ENCODE measurements around the gene SLC25A41. TPM values are rescaled to one million over a fixed set of nuclear protein-coding genes. Genes with fewer than 3 reads are reported as not detected.

SLC25A41 gene
- total RNA-seq, 1 donor from 2014 or later, result not detected

DNA sequence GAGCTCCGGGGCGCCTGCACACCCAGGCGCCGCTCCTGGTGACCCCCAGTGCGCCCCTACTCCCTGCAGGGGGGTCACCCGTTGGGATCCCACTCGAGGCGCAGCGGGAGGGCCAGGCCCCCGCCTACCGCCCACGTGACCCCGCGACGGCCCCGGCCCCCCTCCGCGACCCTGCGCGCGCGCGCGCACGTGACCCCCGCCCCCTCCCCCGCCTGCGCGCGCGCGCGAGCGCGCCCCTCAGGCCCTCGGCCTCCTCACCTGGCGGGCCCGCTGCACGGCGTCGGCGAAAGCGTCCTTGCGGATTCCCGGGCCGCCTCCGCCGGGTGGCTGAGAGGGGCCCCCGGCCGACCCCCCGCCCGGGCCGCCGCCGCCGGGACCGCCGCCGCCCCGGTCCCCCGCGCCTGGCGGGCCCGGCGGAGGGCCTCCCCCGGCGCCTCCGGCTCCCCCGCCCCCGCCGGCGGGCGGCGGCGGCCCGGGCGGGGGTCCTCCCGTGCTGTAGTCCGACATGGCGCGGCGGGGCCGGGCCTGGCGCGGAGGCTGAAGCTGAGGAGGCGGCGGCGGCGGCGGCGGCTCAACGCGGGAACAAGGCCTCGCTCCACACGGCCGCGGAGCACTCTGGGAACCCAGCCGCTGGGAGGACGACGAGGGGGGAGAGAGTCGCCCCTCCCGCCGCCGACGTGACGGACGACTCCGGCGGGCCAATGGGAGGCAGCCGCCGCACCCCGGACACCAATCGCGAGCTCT is 9.2 kb downstream of the SLC25A41 start, which contains the start of gene KHSRP:
TSS of gene KHSRP (minus strand) at position 617 of the 744 bp plus-strand sequence. CDS start at position 507, 110 bp downstream.
- Histone ChIP-seq H3K27ac (peak within 1 kb of the TSS; percentile 83 to 87), H3K4me1 (peaks cover 13 to 21% of the 10 kb centered on the region in 2 donors), H3K27me3 (no peaks in the 10 kb centered on the region), H3K36me3 (peaks cover 19 to 21% of the 10 kb centered on the region in 2 donors), H3K4me3 (peak within 1 kb of the TSS; percentile 89 to 95), H3K9me3 (no peaks in the 10 kb centered on the region)
- DNase-seq (ENCODE audit: low spot score in 2 of 2), result no peak
- TF ChIP-seq, protein P1, sequence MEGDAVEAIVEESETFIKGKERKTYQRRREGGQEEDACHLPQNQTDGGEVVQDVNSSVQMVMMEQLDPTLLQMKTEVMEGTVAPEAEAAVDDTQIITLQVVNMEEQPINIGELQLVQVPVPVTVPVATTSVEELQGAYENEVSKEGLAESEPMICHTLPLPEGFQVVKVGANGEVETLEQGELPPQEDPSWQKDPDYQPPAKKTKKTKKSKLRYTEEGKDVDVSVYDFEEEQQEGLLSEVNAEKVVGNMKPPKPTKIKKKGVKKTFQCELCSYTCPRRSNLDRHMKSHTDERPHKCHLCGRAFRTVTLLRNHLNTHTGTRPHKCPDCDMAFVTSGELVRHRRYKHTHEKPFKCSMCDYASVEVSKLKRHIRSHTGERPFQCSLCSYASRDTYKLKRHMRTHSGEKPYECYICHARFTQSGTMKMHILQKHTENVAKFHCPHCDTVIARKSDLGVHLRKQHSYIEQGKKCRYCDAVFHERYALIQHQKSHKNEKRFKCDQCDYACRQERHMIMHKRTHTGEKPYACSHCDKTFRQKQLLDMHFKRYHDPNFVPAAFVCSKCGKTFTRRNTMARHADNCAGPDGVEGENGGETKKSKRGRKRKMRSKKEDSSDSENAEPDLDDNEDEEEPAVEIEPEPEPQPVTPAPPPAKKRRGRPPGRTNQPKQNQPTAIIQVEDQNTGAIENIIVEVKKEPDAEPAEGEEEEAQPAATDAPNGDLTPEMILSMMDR (IDR thresholded peaks at IDR 0.05), result no peak
- intact Hi-C loops (cut with DNase I), result loop anchor here (1.0 to 10.0 kb wide), 4 partner anchors 31 to 520 kb away; partner anchors contain the start of genes GPR108, GTF2F1, NDUFA11 and TRIP10

DNA sequence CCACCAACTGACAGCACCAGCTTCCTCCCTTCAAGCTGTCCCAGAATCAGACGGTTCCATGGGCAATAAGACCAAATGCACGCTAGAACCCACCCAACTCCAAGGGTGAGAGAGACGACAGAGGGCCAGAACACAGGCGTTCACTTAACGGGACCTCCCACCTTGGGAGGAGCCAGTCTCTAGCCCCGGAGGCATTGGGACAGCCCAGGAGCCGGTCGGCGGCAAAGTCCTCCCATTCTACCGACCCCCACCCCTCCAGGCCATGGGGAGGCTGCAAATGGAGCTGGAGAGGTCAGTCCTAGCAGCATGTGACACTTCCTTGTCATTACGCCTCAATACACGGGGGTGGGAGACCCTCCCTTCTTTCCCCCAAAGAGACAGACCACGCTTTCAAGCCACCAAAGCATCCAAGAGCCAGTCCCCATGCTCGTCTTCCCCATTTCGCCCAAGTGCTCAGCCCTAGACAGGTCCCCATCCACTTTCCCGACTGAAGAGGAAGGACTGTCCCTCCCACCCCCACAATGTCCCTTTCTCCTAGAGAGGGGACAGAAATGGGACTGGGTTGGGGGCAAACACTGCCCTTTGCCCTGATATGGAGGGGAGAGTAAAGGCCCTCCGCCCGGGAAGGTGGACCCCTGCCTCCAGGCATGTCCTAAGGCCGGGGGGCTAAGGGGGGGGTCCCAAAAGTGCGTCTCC is 9.9 kb downstream of the SLC25A41 start:
- DNase-seq (ENCODE audit: low spot score in 2 of 2), result peak in 1 of 2 donors; percentile 69
- peak overlapping the region; percentile 89 to 95 for H3K4me3 ChIP-seq
- peak overlapping the region; percentile 32 to 69 for H3K27ac ChIP-seq
- no peaks in the 10 kb centered on the region for H3K9me3 ChIP-seq
- H3K27me3 ChIP-seq, result no peaks in the 10 kb centered on the region
- H3K4me1 ChIP-seq, result peaks cover 13 to 21% of the 10 kb centered on the region in 2 donors
- TF ChIP-seq, protein P1 (IDR thresholded peaks at IDR 0.05), result no peak
- intact Hi-C loops (cut with DNase I), result loop anchor here (1.0 to 10.0 kb wide), 4 partner anchors 30 to 519 kb away; partner anchors contain the start of genes GPR108, GTF2F1, NDUFA11 and TRIP10
- peaks cover 26 to 28% of the 10 kb centered on the region in 2 donors for H3K36me3 ChIP-seq

DNA sequence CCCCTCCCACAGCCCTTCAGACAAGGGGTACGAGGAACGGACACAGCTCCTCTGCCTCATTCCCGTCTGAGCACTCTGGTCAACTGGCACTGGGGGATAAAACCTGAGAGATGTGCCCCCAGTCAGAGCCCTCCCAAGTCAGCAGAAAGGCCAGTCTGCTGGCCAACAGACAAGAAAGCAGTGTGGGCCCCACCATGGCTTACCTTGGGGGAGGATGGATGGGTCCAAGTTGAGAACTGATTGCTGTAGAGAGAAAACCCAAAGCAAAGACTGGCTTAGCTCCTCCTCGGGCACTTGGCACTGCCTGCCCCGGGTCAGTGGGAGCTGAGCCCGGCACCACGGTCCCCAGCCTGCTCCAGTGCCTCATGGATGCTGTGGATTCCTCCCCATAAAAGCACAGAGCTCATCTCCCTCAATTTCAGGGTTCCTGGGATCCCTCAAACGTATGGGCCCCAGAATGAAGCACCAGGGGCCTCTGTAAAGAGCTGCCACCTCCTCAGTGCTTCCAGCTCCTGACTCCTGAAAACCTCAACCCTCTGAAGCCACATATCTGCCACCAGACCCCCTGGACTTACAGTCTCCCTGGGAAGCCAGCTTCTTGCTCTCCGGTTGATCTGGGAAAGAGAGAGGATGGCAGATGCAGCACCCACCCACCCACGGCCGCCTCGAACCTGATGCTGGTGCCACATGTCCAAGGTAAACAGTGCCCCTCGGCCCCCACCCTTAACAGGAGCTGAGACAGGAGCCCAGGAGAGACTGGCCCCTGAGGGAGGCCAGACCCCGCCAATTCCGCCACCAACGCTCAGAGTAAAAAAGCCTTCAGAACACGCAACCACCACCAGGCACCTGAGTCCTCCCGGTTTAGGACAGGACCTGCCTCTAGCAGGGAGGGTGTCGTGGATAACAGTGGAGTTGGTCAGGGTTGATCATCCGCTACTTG is 12.2 kb downstream of the SLC25A41 start:
- Histone ChIP-seq H3K36me3 (peaks cover 49 to 51% of the 10 kb centered on the region in 2 donors), H3K4me3 (no peak overlapping the region)

DNA sequence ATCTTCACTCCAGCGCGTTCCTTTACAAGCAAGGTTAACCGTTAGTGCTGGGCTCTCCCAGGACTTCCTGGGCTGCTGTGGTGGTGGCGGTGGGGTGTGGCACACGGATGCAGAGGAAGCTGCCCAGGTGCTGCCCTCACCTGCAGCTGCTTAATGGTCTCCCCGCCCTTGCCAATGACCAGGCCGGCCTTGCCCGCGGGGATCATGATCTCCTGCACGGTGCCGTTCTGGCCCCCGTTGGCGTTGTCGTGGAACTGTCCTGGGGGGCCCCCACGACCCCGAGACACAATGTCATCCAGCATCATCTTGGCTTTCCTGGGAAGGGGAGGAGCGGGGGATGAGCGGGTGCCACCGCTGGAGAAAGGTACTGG is 15.0 kb downstream of the SLC25A41 start:
- H3K36me3 ChIP-seq, result peaks cover 74 to 76% of the 10 kb centered on the region in 2 donors
- no peaks in the 10 kb centered on the region for H3K27me3 ChIP-seq
- H3K4me1 ChIP-seq, result peaks cover 8 to 15% of the 10 kb centered on the region in 2 donors
- H3K27ac ChIP-seq, result no peak overlapping the region
- intact Hi-C loops (cut with DNase I), result no loop called here
- TF ChIP-seq, protein P1 (IDR thresholded peaks at IDR 0.05), result no peak
- no peak for DNase-seq (ENCODE audit: low spot score in 2 of 2)
- no peaks in the 10 kb centered on the region for H3K9me3 ChIP-seq
- no peak overlapping the region for H3K4me3 ChIP-seq

More for the DNA sequence above, 12.2 kb downstream of the SLC25A41 start:
- Histone ChIP-seq H3K27me3 (no peaks in the 10 kb centered on the region), H3K4me1 (peaks cover 13 to 21% of the 10 kb centered on the region in 2 donors), H3K27ac (no peak overlapping the region), H3K9me3 (no peaks in the 10 kb centered on the region)
- intact Hi-C loops (cut with DNase I), result loop anchor here (10.0 kb wide), 2 partner anchors 313 to 517 kb away; partner anchors contain the start of genes GPR108, NDUFA11, TRIP10 and VMAC
- no peak for DNase-seq (ENCODE audit: low spot score in 2 of 2)
- TF ChIP-seq, protein P1 (IDR thresholded peaks at IDR 0.05), result no peak

Data from ascending aorta (tissue), 2 donors.